HPDE6-E6E7 (cell line): ENCODE results near the gene STK39.

Source experiments
- DNase-seq: peaks from one replicate; pipeline ENCODE4 v3.0.0; 2011; ENCODE audit warnings: missing footprints; ENCODE audit errors: extremely low spot score

The STK39 gene

DNA sequence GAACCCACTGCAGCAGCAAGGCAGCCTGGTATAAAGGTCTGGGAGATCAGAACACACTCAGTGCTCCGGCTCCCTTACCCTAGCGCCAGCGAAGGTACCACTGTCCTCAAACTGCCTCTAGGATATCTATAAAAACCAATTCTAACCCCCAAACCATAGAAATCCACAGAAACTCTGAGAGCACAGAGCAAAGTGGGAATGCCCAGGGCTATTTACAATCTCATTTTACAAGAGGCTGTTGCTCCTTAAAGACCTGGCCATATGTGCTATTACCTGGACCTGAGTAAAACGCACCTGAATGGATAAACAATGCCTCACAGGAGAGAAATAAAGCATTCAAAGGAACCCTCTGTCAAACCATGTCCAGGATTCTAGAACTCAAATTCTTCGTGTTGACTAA is 4.3 kb downstream of the STK39 start:
- no peak for DNase-seq

DNA sequence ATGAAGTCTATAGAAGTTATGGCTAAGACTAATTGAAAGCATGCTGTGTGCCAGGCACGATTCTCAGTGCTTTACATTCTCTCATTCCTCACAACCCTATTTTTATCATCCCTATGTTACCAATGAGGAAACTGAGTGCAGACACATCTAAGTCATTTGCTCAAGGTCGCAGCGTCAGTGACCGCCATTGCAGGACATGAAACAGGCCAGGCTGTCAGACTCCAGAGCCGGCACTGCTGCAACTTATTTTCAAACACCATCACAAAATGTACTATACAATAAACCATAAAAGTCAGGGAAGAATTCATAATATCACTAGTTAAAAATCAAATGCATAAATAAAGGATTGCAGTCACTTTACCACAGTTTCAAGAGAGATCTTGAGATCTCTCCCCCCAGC is 5.6 kb downstream of the STK39 start:
- DNase-seq, result no peak

DNA sequence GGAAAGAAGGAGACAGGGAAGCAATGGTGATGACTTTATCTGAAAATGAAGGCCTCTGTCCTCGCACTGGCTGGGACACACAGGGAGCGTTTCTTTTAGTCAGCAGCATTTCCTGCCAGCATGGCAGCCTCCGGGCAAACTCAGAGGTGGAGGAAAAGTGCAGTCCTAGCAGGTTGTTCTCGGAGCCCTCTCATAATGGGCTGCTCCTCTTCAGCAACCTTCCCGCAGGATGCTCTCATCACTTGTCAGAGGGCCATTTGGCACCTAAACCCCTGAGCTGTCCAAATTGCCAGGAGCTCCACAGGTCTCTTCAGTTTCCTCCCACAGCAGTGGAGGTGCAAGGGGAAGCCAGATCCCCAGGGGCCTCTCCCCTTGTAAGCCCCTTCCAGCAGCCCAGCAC is 6.2 kb downstream of the STK39 start:
- no peak for DNase-seq

DNA sequence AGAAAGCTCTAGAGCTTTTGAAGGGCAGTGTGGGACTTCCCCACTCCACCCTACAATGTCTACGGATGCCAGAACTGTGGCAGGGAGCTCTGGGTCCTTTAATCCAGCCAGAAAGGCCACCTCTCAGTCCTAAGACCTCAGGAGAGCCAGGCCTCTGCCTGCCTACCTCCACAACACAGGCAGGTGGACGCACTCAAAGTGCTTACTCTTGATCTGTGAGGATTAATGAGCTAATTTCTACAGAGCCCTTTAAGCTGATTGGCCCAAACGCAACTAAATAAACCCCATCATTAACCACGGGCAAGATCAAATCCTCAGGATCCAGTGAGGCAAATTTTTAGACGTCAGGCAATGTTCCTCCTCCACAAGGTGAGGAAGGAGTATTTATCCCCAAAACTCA is 8.1 kb downstream of the STK39 start:
- no peak for DNase-seq

DNA sequence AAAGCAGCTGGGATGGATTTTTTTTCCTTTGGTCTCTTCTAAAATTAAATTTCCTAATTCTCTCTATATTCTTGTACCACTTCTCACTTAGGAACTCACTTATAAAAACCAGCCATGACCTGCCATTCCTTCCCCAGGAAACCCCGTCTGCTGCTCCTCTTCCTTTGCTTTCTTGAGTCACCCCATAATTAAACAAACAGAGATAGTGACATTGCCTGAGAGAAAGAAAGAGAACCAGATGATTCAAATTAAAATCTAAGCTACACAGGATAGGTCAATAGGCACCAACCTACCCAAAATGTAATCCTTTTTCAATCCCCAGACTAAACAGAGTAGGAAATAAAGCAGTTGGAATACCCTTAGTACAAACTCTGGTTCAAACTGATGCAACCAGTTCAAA is 9.7 kb downstream of the STK39 start:
- no peak for DNase-seq

DNA sequence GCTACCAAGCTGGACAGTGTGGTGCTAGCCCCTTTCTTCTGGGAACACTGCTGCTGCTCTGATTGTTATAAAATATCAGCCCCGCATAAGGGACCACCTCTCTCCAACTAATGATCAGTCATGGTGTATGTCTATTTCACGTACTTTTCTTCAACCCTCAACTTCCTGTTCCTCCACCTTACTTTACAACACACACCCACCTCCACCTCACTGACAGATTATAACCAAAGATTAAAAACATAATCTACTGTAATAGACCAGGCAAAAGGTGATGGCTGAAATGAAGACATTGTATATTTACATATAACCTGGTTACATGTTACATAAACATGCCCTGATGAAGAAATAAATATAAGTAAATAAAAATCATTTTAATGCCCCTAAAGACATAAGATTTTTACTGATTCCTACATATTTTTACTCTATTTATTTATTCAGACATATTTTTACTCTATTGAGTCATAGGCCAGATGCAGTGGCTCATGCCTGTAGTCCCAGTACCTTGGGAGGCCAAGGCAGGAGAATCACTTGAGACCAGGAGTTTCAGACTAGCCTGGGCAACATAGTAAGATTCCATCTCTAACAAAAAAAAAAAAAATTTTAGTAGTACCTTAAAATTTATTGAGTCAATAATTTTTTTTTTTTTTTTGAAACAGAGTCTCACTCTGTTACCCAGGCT is 12.8 kb downstream of the STK39 start:
- no peak for DNase-seq

DNA sequence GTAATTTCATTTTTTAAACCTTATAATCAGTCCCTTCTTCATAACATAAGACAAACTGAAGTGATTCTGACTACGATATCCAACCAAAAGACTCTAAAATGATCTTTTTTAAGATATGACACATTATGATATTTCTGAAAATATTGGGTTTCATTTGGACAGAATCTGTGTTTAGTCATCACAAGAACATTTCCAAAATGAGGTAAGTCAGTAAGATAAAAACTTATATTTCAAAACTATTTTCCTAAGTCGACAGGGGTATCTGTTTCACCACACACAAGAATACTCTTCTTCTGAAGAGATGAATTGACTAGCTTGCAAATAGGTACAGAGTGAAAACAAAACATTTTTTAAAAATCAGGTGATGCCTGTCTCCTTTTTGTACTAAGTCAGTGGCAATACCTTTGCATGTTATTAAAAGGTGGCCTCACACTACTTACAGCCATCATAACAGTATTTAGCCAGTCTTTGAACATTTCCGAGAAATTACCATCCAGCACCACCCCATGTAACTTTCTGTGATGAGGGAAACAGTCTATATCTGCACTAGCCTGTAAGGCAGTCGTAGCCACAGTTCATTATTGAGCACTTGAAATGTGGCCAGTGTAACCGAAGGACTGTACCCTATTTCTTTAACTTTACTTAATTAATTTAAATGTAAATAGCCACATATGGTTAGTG is 13.5 kb downstream of the STK39 start:
- no peak for DNase-seq

DNA sequence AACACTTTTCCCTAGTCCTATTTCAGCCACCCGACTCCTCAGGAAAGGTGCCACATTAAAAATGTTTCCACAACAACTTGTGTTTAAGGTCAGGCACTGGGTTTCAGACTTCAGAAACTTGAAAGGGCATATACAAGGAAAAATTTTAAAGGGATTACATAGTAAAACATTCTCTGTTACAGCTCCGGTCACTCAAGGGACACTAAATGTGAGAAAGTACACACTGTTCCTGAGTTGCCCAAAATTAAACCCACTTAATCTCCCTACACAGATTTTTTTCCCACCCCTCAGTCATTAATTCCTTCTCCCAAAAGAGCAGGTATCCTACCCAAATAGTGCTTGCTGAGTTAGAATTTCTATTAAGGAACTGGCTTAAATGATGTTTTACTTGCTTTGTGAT is 14.2 kb downstream of the STK39 start:
- DNase-seq, result no peak

DNA sequence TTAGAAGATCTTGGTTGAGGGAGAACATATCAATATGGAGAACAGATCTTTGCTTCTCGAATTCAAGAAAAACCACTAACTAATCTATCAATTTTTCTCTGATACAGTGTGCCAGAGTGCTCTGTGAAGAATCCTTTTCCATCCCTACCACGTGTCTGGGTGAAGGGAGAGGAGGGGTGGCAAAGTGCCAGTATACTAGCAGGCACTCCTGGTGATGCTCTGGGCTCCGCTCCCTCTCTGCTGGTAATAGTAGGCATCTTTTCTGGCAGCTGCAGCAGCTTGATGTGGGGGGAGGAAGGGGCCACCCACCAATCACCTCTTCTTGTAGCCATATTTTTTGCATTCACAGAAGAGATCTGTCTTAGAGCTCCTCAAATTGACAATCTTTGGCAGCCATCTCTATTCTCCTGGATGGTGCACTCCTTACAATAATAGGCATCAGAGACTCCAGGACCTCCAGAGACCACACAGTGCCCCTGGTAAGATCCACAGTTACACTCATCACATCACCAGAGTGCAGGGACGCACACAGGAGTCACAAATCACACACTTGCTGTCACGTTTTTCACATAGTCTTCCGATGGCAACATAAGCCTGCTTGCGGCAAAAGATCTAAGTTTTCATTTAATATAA is 15.7 kb downstream of the STK39 start:
- no peak for DNase-seq

DNA sequence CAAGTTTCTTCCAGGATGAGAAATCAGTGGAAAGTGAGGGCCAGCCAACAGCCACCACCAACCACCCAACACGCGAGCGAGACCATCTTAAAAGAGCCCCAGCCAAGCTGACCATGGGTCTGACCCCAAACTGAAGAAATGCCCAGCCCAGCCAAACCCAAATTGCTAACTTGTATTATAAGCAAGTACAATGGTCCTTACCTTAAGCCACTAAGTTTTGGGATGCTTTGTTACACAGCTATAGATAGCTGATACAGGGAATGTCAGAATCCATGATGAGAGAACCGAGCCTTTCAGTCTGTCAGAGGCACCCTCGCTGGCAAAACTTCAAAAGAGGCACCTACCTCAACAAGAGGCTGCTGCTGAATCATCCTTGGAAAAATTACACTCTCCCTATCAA is 17.0 kb downstream of the STK39 start:
- no peak for DNase-seq

DNA sequence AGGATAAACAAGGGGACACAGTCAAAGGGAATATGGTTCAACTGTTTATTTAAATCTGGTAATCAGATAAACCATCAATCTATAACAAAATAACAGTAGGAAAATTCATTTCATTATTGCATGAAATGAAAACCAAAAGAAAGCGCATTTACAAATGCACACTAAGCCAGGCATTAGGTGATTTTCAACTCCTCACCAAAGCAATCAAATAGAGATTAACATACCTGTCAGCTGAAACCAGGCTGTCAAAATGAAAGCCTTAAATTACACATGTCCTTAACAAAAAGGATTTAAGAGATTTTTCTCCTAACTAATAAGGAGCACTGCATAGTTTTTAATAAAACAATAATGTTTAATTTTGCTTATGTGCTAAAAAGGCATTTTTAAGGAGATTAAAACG is 23.0 kb downstream of the STK39 start:
- no peak for DNase-seq

DNA sequence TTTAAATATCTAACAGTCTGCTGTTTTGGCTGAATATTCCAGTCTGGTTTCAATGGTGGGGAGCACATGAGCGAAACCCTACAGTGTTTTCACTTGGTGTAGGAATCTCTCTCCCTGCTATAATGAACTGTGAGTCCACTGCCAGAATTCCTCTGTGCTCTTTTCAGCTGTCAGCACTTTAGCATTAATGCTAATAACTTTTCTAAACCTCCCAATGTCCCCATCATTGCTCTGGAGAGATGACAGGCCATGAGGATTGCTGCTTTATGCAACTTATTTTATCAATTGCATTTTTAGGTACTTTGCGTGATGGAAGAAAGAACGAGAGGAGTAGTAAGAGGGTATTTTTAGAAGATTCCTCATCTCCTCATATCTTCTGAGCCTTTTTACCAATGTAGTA is 25.3 kb downstream of the STK39 start:
- no peak for DNase-seq

DNA sequence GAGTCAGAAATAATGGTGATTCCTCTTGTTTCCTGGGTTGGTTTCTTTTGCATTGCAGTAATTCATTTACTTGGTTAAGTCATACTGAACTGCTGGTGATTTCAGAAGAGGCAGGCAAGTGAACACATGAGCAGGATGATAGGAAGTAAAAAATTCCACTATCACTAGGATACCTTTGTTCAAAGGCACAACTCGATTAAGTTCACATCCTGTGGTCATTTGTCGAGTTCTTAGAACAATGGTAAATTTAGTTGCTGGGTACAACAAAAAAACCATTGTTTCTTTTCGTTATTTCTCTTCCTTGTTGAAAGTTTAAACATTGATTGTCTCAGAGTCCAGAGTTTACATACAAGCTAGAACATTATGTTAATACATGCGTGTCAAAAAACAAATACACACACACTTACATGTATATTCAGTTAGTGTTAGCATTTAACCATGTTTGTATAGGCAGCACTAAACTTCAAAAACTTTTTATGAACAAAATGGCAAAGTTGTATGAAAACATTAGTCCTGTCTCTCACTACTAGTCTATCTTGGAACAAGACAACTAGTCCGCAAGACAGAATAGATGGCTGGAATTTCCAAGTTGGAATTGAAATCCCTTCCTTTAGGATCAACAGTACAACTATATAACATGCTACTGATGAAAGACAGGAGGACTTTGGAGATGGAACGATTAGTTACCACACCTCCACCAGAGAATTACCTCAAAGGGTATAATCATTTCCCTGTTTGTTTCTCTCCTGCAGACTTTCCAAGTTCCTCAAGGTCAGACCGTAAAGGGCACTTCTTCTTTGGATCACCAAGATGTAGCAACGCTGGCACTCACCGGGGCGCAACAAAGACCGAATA is 26.2 kb downstream of the STK39 start:
- DNase-seq, result no peak

DNA sequence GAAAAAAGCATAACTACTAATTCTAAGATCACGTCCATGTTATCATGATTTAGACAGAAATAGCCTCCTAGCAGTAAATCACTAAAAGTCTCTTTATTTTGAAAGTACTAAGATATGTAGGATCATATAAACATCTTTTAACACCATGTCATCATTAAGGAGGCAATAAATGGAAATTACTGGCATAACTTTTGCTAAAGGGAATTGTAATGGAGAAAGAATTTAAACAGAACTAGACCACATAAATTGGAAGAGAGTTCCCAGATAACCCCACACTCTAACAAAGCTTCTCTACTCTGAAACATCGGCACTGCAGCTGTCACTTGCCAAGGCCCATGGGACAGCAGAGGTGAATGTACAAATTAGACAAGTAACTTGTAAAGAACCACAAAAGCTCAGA is 29.5 kb downstream of the STK39 start:
- no peak for DNase-seq

DNA sequence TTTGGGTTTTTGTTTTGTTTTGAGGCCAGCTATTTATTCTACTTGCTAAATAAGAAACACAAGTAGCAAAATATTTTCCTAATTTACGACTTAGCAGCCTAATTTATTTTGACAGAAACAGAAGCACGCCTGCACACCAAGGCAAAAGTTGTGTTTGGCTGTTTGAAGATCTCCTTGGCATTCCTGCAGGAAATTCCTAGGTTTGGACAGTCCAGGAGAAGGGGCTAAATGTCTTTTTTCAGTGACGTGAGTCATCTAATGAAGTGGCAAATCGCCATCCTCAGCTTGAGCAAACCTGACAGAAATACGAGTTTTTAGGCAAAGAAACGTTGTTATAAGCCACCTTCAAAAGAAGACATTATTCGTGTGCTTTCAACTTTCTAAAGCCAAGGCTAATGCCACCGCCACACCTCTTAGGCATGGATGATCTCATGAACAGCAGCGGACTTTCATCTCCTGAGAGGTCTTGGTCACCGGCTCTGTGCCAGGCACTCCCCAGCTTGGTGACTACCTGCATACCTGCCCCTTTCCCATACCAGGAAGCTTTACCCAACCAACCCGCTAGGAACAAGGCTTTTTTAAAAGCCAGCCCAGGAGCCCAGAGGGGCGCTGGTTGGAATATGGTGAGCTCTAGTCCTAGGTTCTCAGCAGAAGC is 30.9 kb downstream of the STK39 start:
- no peak for DNase-seq

DNA sequence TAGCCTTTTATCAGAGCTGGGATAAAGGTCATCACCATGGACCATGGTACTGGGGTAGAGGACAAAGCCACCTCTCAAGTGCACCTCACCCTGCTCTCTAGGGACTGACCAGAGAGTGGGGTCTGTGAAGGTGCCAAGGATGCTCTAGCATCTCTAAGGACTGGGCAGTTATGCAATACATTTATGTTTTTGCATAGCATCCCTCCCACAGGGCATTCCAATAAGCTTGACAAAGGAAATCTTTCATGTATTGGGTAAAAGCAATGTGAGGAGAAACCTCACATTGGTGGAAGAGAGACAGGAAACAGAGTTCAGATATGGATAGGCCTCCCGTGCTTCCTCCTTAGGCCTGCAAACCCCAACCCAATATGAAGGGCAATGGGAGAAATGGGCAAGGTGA is 31.6 kb downstream of the STK39 start:
- DNase-seq, result no peak

DNA sequence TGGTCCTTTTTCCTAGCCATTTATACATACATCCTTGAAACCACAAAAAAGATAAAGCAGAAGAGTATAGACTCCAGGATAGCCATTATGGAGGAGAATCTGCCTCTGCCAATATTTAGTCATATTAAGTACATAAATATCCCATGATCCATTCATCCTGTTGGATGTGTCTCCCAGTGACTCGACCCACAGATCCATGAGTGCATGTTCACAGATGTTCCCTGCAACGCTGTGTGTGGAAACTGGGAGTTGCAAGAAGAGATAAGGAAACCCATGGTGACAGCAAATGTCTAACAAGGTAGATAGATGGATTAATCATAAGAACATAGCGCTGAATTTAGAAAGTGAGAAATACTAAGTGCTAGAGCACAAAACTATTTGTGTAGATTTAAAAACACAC is 34.5 kb downstream of the STK39 start:
- no peak for DNase-seq

DNA sequence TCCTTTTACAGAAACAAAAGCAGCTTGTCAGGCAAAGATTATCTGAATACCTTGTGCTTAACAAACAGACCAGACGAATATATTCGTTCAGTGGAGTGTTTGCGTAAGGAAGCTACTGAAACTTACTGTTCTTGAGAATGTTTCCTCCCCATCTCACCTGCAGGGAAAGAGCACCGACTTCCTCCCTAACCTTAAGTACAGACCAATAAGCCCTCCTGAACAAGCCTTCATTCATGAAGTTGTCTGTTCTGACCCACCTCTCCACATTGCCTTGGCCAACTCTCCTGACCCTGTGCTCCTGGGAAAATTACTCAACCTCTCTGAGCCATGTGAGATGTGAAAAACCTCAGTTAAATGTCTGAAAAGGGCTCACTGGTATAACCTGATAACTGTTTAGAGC is 35.2 kb downstream of the STK39 start:
- no peak for DNase-seq

DNA sequence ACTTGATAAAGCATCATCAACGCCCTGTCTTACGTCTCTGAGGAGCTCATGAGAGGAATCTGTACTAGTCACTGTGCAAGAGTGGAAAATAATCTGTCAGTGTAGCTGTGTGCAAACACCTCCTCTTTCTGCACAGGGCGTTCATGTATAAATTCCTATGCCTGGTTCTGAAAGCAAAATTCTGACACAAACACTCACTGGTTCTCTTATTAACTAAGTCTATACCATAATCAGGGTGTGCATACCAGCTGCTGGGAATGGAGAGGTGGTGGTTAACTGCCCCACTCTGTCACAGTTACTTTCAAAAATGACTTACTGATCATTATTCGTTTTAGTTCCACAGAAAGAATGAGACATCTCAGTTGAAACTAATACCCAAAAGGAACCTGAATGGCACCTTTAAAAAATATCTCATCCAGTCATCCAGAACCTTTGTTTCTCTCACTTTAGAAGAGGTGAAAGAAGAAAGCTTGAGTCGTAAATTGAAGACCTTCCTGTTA is 35.7 kb downstream of the STK39 start:
- no peak for DNase-seq

DNA sequence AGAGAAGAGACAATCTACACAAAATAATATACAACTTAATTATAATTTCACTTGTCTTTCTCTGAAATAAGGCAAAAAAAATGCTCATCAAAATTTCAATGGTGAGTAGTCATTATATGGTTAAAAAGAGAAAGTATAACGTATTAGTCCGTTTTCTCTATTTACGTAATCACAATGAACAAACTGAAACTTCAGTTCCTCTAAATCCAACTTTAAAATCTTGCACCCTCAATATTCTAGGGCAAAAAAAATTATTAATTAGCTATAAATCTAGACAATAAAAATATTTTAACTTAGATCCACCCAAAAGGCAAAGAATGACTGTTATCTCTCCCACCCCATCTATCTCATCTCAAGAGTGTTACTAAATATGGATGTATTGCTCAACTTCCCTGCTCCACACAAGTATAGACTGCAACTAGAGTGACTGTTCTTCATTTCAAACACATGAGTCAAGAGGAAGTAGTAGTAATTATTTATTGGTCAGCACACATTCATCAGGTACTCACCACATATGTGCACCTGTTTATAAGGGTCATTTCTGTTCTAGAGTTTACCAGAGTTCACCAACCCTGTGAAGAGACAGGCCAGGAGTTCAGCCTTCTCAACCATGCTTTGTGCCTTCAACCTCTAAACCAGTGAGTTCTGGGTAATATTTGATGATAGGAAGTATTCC is 36.4 kb downstream of the STK39 start:
- DNase-seq, result peak; percentile 90

DNA sequence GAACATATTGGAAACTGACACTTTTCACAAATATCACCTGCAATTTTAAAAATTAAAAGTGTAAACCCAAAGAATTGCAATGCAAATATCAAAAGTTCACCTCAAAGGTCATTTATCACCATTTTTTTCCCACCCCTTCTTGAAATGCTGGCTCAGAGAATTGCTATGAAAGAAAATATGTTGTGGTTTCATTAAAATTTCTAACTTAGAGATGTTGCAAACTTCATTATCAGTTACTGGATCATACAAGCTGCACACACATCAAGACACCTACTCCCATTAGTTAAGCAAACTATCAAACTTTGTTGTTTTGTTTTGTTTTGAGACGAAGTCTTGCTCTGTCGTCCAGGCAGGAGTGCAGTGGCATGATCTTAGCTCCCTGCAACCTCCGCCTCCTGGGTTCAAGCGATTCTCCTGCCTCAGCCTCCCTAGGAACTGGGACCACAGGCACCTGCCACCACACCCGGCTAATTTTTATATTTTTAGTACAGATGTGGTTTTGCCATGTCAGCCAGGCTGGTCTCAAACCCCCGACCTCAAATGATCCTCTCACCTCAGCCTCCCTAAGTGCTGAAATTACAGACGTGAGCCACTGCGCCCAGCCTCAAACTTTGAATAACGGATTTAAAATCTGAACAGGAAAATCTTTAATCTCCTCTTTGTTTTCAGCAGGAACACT is 37.0 kb downstream of the STK39 start:
- no peak for DNase-seq
